HepG2 (cell line): ENCODE measurements around the gene ACD. TPM values are rescaled to one million over a fixed set of nuclear protein-coding genes. Genes with fewer than 3 reads are reported as not detected.

ENCODE experiments used
- ATAC-seq: fragments of 200-7000 bp; cut with Tn5 transposase; 3 replicates; pipeline ENCODE4 v1.9.1; 2020; ENCODE audit warnings: mild to moderate bottlenecking, moderate library complexity
- BruUV-seq: library from RNA; stranded (reverse); fragments of 400-500 nt; replicated peaks from 2 replicates; lab custom pipeline; 2021; lab: Mats Ljungman, UMichigan
- CTCF ChIA-PET: fragments of 300-600 bp; formaldehyde crosslinking; extraction: SDS; loops from one replicate; lab custom pipeline; 2021; ENCODE audit warnings: low total read pairs, inconsistent platforms, low intra/inter-chr PET ratio; lab: Yijun Ruan, JAX
- POLR2A ChIA-PET: fragments of 350-600 bp; sonication (Branson Sonifier 250); formaldehyde crosslinking; loops from one replicate; lab custom pipeline; 2020; ENCODE audit warnings: antibody characterized with exemption, inconsistent platforms; lab: Yijun Ruan, JAX
- DNase-seq: peaks from one replicate; pipeline ENCODE4 v3.0.0-alpha.2; 2015; ENCODE audit warnings: low spot score
- FAIRE-seq: peaks from 3 replicates; lab custom pipeline; 2011; peaks lifted over from hg19 to GRCh38; lab: Jason Lieb, UNC
- H2AFZ ChIP-seq: one replicate; pipeline ENCODE4 v1.6.1; 2011; ENCODE audit warnings: low read length, inconsistent platforms
- H3K27ac ChIP-seq: fragments of 300-600 bp; 3 replicates; pipeline ENCODE4 v1.8.0; 2011; ENCODE audit warnings: mixed run types, mild to moderate bottlenecking, mixed read lengths, low read length, inconsistent platforms; ENCODE audit not compliant: insufficient read depth; ENCODE audit errors: extremely low read length
- H3K27me3 ChIP-seq, 2 experiments: fragments of 200-600 bp in 1 of 2; 2 replicates in 1 of 2; 3 replicates in 1 of 2; pipeline versions ENCODE4 v1.6.0 to v1.8.0; 2011; ENCODE audit warnings: low read length in 2 of 2, mild to moderate bottlenecking in 2 of 2, moderate library complexity in 2 of 2, inconsistent platforms in 1 of 2; ENCODE audit not compliant: insufficient read depth in 2 of 2, control insufficient read depth in 1 of 2
- H3K36me3 ChIP-seq, 2 experiments: fragments of 200-600 bp in 1 of 2; replicated peaks in 1 of 2; 2 replicates in 1 of 2; 3 replicates in 1 of 2; pipeline versions ENCODE4 v1.5.1 to v1.8.0; 2011; ENCODE audit warnings: low read length in 2 of 2, inconsistent platforms in 1 of 2; ENCODE audit not compliant: insufficient read depth in 2 of 2, control insufficient read depth in 1 of 2
- H3K4me1 ChIP-seq: 2 replicates; pipeline ENCODE4 v1.5.1; 2012; ENCODE audit warnings: low read length, inconsistent platforms; ENCODE audit not compliant: insufficient read depth
- H3K4me2 ChIP-seq: 2 replicates; pipeline ENCODE4 v1.6.0; 2011; ENCODE audit warnings: low read depth, low read length, inconsistent platforms
- H3K4me3 ChIP-seq, 3 experiments: fragments of 200-600 bp in 1 of 3; sonication (generic), shearing (Covaris generic) in 1 of 3; replicated peaks in 1 of 3; 2 replicates each; pipeline ENCODE4 v1.5.1; 2011 to 2016; ENCODE audit warnings: low read length in 3 of 3, inconsistent platforms in 2 of 3, low read depth in 2 of 3, mild to moderate bottlenecking in 2 of 3, control low read depth in 1 of 3, mixed read lengths in 1 of 3; ENCODE audit not compliant: insufficient read depth in 1 of 3
- H3K79me2 ChIP-seq: one replicate; pipeline ENCODE4 v1.6.1; 2011; ENCODE audit warnings: low read length, inconsistent platforms; ENCODE audit not compliant: insufficient read depth
- H3K9ac ChIP-seq: 2 replicates; pipeline ENCODE4 v1.6.0; 2011; ENCODE audit warnings: mild to moderate bottlenecking, low read depth, low read length, inconsistent platforms; ENCODE audit not compliant: insufficient read depth
- H3K9me3 ChIP-seq: 2 replicates; pipeline ENCODE4 v1.5.1; 2012; ENCODE audit warnings: mild to moderate bottlenecking, low read length
- H4K20me1 ChIP-seq: 2 replicates; pipeline ENCODE4 v1.6.0; 2011; ENCODE audit warnings: inconsistent platforms, mild to moderate bottlenecking, low read length, moderate library complexity; ENCODE audit not compliant: insufficient read depth
- CEBPG ChIP-seq: IDR thresholded peaks from 2 replicates; pipeline ENCODE4 v1.6.1; 2016
- FOSL2 ChIP-seq: sonication (generic); formaldehyde crosslinking; IDR thresholded peaks from 2 replicates; pipeline ENCODE4 v1.4.0; 2020; ENCODE audit warnings: missing genetic modification reagents
- HNRNPLL ChIP-seq: fragments of 200-400 bp; formaldehyde crosslinking; IDR thresholded peaks from 2 replicates; pipeline ENCODE4 v1.6.1; 2017; ENCODE audit warnings: mild to moderate bottlenecking, low read depth, low read length; ENCODE audit not compliant: poor library complexity, severe bottlenecking
- NCOA2 ChIP-seq: sonication (generic); formaldehyde crosslinking; IDR thresholded peaks from 2 replicates; pipeline ENCODE4 v1.8.0; 2022; ENCODE audit warnings: inconsistent platforms
- RARA ChIP-seq: IDR thresholded peaks from 2 replicates; pipeline ENCODE4 v1.6.1; 2016; ENCODE audit warnings: missing genetic modification reagents, missing compliant biosample characterization
- ZNF253 ChIP-seq: sonication (generic); formaldehyde crosslinking; IDR thresholded peaks from 2 replicates; pipeline ENCODE4 v1.8.0; 2022; ENCODE audit warnings: mild to moderate bottlenecking, missing genetic modification reagents, borderline replicate concordance
- ZNF333 ChIP-seq: sonication (generic); formaldehyde crosslinking; IDR thresholded peaks from 2 replicates; pipeline ENCODE4 v1.4.0; 2020; ENCODE audit warnings: mild to moderate bottlenecking, missing genetic modification reagents, borderline replicate concordance
- WGBS: methylation state at CpG from one replicate; pipeline ENCODE4 v1.1.6; 2017; ENCODE audit warnings: low lambda C conversion rate; 5-methylcytosine and 5-hydroxymethylcytosine counted together
- in situ Hi-C: cut with HindIII; loops from 2 replicates; pipeline ENCODE4 v1.10.0; 2017; ENCODE audit warnings: low pct_unique_long_range_greater_than_20kb; ENCODE audit not compliant: extremely low pct_ligation_motif_present
- intact Hi-C: fragments of 100-400 bp; cut with micrococcal nuclease; formaldehyde crosslinking; loops from one replicate; pipeline ENCODE4 v1.10.0; 2022; ENCODE audit not compliant: unreplicated experiment
- polyA plus RNA-seq, 8 experiments: library from polyadenylated mRNA; depleted of rRNA in 3 of 8; stranded (reverse) in 7 of 8; unstranded in 1 of 8; fragments of >200 nt; fragmentation: Illumina TruSeq in 4 of 8; extraction: Trizol in 4 of 8; gene quantifications; 2 replicates each; pipeline versions ENCODE4 v1.2.1 to v1.2.3, GENCODE V29; 2011 to 2016; ENCODE audit warnings: low read depth in 4 of 8, missing spikeins in 1 of 8, mixed read lengths in 1 of 8; ENCODE audit not compliant: insufficient read depth in 1 of 8
- total RNA-seq, 5 experiments: library from RNA; depleted of rRNA; stranded (reverse); fragments of >200 nt; fragmentation: Illumina TruSeq; extraction: Trizol; gene quantifications; 2 replicates each; pipeline ENCODE4 v1.2.3, GENCODE V29; 2016; ENCODE audit warnings: low read depth in 1 of 5
- TF ChIP-seq, protein P1 (sequence below): sonication (generic); formaldehyde crosslinking; IDR thresholded peaks from 2 replicates; pipeline ENCODE4 v1.4.0; 2020; ENCODE audit warnings: low read depth, missing genetic modification reagents
- TF ChIP-seq, protein P2 (sequence below): sonication (generic); formaldehyde crosslinking; IDR thresholded peaks from 2 replicates; pipeline ENCODE4 v1.9.0; 2021; ENCODE audit warnings: missing genetic modification reagents, borderline replicate concordance
- TF ChIP-seq, protein P3 (sequence below): sonication (generic); formaldehyde crosslinking; IDR thresholded peaks from 2 replicates; pipeline ENCODE4 v1.9.0; 2022; ENCODE audit warnings: low read depth, missing genetic modification reagents
- TF ChIP-seq, protein P4 (sequence below): sonication (generic); formaldehyde crosslinking; IDR thresholded peaks from 2 replicates; pipeline ENCODE4 v1.5.0; 2020; ENCODE audit warnings: mild to moderate bottlenecking, missing genetic modification reagents

Gene ACD
- total and polyA plus RNA-seq, 2 of the 13 experiments (the other 11 are each of a cell fraction or from before 2014, with no cell fraction given): 32.6 to 38.3 TPM

DNA sequence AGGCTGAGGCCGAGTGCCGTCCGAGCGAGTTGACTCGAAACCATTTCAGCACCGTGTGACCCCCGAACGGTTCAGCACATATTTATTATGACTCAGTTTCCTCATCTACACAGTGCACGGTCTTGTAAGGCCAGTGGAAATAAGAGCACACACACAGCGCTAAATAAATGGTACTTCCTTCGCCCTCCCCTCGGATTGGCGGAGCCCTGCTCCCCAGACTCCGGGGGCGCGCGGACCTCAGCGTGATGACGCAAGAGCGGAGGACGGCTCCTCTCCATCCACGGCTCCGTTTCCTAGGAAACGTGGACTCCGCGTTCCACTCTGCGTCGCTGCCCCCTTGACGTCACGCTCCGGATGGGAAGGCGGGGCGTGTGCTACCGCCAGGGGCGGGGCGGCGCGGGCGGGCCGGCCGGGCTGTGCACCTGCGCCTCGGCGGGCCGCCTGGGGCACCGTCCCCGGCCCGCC is 536 bp upstream of the ACD start, which contains the start of gene PARD6A:
PARD6A (plus strand) TSS at position 397 of the 465 bp plus-strand sequence. CDS start 79 bp downstream, outside the sequence.
- Histone ChIP-seq H3K36me3 (peaks cover 6 to 13% of the 10 kb centered on the region in 2 experiments; a peak in 4 of 5 replicates), H3K9ac (peak within 1 kb of the TSS; percentile 87), H3K27me3 (no peaks in the 10 kb centered on the region; a peak in 1 of 5 replicates), H3K27ac (peak within 1 kb of the TSS; percentile 87), H4K20me1 (0 out of 2 replicates have a peak, but pooled peaks cover 3% of the 10 kb centered on the region), H2AFZ (peak within 1 kb of the TSS; percentile 83), H3K4me1 (peaks cover 21% of the 10 kb centered on the region), H3K79me2 (peaks cover 11% of the 10 kb centered on the region), H3K4me2 (peak within 1 kb of the TSS; percentile 94), H3K9me3 (no peaks in the 10 kb centered on the region), H3K4me3 (peak within 1 kb of the TSS; percentile 73 to 94 (median 93))
- ChIA-PET CTCF (no interaction called here), POLR2A (interaction anchor here (0.6 to 2.0 kb wide), 22 partner anchors 9 to 425 kb away, joined by 3 to 14 read pairs (median 4); partner anchors contain the start of genes ATP6V0D1, CTCF, HSD11B2 and LCAT)
- DNase-seq: peak; percentile 94
- 1% methylated on average over 26 of the region's 48 CpGs for WGBS
- in situ Hi-C loops (loop anchor here (10.0 kb wide), 1 partner anchor 274 kb away; the partner anchor contains the start of genes CTRL and PSMB10), intact Hi-C loops (no loop called here)
- peak; percentile 67 for ATAC-seq
- no TSS peak for BruUV-seq
- FAIRE-seq: peak; percentile 82
- TF ChIP-seq, protein P1, sequence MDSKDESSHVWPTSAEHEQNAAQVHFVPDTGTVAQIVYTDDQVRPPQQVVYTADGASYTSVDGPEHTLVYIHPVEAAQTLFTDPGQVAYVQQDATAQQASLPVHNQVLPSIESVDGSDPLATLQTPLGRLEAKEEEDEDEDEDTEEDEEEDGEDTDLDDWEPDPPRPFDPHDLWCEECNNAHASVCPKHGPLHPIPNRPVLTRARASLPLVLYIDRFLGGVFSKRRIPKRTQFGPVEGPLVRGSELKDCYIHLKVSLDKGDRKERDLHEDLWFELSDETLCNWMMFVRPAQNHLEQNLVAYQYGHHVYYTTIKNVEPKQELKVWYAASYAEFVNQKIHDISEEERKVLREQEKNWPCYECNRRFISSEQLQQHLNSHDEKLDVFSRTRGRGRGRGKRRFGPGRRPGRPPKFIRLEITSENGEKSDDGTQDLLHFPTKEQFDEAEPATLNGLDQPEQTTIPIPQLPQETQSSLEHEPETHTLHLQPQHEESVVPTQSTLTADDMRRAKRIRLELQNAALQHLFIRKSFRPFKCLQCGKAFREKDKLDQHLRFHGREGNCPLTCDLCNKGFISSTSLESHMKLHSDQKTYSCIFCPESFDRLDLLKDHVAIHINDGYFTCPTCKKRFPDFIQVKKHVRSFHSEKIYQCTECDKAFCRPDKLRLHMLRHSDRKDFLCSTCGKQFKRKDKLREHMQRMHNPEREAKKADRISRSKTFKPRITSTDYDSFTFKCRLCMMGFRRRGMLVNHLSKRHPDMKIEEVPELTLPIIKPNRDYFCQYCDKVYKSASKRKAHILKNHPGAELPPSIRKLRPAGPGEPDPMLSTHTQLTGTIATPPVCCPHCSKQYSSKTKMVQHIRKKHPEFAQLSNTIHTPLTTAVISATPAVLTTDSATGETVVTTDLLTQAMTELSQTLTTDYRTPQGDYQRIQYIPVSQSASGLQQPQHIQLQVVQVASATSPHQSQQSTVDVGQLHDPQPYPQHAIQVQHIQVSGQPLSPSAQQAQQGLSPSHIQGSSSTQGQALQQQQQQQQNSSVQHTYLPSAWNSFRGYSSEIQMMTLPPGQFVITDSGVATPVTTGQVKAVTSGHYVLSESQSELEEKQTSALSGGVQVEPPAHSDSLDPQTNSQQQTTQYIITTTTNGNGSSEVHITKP: peak; percentile 91
- TF ChIP-seq, protein P2, sequence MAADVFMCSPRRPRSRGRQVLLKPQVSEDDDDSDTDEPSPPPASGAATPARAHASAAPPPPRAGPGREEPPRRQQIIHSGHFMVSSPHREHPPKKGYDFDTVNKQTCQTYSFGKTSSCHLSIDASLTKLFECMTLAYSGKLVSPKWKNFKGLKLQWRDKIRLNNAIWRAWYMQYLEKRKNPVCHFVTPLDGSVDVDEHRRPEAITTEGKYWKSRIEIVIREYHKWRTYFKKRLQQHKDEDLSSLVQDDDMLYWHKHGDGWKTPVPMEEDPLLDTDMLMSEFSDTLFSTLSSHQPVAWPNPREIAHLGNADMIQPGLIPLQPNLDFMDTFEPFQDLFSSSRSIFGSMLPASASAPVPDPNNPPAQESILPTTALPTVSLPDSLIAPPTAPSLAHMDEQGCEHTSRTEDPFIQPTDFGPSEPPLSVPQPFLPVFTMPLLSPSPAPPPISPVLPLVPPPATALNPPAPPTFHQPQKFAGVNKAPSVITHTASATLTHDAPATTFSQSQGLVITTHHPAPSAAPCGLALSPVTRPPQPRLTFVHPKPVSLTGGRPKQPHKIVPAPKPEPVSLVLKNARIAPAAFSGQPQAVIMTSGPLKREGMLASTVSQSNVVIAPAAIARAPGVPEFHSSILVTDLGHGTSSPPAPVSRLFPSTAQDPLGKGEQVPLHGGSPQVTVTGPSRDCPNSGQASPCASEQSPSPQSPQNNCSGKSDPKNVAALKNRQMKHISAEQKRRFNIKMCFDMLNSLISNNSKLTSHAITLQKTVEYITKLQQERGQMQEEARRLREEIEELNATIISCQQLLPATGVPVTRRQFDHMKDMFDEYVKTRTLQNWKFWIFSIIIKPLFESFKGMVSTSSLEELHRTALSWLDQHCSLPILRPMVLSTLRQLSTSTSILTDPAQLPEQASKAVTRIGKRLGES: no peak
- peak; percentile 20; the same call in 1 of the 2 replicates for TF ChIP-seq RARA (CRISPR knock-in tag)
- peak; percentile 84; the same call in 1 of the 2 replicates for TF ChIP-seq ZNF253
- no peak for TF ChIP-seq NCOA2
- TF ChIP-seq, protein P3, sequence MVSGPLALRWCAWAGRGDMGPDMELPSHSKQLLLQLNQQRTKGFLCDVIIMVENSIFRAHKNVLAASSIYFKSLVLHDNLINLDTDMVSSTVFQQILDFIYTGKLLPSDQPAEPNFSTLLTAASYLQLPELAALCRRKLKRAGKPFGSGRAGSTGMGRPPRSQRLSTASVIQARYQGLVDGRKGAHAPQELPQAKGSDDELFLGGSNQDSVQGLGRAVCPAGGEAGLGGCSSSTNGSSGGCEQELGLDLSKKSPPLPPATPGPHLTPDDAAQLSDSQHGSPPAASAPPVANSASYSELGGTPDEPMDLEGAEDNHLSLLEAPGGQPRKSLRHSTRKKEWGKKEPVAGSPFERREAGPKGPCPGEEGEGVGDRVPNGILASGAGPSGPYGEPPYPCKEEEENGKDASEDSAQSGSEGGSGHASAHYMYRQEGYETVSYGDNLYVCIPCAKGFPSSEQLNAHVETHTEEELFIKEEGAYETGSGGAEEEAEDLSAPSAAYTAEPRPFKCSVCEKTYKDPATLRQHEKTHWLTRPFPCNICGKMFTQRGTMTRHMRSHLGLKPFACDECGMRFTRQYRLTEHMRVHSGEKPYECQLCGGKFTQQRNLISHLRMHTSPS (CRISPR knock-in tag): 0 out of 2 replicates have a peak, but pooled peaks have one; percentile 7
- peak; percentile 99 for TF ChIP-seq CEBPG (CRISPR knock-in tag)
- peak; percentile 63; the same call in 1 of the 2 replicates for TF ChIP-seq FOSL2 (CRISPR knock-in tag)
- TF ChIP-seq, protein P4, sequence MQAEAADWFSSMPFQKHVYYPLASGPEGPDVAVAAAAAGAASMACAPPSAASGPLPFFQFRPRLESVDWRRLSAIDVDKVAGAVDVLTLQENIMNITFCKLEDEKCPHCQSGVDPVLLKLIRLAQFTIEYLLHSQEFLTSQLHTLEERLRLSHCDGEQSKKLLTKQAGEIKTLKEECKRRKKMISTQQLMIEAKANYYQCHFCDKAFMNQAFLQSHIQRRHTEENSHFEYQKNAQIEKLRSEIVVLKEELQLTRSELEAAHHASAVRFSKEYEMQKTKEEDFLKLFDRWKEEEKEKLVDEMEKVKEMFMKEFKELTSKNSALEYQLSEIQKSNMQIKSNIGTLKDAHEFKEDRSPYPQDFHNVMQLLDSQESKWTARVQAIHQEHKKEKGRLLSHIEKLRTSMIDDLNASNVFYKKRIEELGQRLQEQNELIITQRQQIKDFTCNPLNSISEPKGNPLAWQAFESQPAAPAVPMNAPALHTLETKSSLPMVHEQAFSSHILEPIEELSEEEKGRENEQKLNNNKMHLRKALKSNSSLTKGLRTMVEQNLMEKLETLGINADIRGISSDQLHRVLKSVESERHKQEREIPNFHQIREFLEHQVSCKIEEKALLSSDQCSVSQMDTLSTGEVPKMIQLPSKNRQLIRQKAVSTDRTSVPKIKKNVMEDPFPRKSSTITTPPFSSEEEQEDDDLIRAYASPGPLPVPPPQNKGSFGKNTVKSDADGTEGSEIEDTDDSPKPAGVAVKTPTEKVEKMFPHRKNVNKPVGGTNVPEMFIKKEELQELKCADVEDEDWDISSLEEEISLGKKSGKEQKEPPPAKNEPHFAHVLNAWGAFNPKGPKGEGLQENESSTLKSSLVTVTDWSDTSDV (CRISPR knock-in tag): peak; percentile 95
- TF ChIP-seq ZNF333: 0 out of 2 replicates have a peak, but pooled peaks have one; percentile 53
- peak; percentile 44 for TF ChIP-seq HNRNPLL
